ENCODE measurements around the gene SFTPA1. TPM values are rescaled to one million over a fixed set of nuclear protein-coding genes. Genes with fewer than 3 reads are reported as not detected.
"Not testable (repeated sequence)": the region's sequence is repeated elsewhere in the genome, so short reads cannot be mapped to it uniquely, and the experiment has no call there.

The SFTPA1 gene
- total RNA-seq, 4 donors from 2014 or later = not detected

DNA sequence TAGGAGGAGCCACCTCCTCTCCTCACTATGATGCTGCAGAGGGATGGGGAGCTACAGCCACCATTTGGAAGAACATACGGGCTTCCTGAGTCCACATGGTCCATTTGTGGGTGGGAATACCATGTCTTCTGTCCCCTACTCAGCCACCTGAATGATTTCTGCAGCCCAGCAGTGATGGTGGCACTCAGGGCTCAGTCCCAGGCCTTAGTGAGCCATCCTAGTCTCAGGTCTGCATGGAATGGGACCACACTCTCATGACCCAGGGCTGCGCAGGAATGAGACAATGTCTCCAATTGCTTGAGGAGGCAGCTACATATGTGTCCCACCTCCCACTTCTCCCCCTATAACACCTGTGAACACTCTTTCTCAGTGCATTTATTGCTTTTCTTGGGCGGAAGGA lies 4.8 kb downstream of the SFTPA1 start:
- DNase-seq = no peak
- TF ChIP-seq, protein P1, sequence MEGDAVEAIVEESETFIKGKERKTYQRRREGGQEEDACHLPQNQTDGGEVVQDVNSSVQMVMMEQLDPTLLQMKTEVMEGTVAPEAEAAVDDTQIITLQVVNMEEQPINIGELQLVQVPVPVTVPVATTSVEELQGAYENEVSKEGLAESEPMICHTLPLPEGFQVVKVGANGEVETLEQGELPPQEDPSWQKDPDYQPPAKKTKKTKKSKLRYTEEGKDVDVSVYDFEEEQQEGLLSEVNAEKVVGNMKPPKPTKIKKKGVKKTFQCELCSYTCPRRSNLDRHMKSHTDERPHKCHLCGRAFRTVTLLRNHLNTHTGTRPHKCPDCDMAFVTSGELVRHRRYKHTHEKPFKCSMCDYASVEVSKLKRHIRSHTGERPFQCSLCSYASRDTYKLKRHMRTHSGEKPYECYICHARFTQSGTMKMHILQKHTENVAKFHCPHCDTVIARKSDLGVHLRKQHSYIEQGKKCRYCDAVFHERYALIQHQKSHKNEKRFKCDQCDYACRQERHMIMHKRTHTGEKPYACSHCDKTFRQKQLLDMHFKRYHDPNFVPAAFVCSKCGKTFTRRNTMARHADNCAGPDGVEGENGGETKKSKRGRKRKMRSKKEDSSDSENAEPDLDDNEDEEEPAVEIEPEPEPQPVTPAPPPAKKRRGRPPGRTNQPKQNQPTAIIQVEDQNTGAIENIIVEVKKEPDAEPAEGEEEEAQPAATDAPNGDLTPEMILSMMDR (IDR thresholded peaks at IDR 0.05) = no peak
- no peak for TF ChIP-seq POLR2A (IDR thresholded peaks at IDR 0.05)
- Histone ChIP-seq H3K9me3 (no peaks in the 10 kb centered on the region), H3K27me3 (no peaks in the 10 kb centered on the region), H3K4me3 (no peak overlapping the region), H3K4me1 (no peaks in the 10 kb centered on the region), H3K36me3 (no peaks in the 10 kb centered on the region), H3K27ac (no peak overlapping the region)
- intact Hi-C loops (cut with DNase I) = no loop called here
- WGBS, 2 donors = 66 to 69% methylated on average over 3 of the region's 3 CpGs

DNA sequence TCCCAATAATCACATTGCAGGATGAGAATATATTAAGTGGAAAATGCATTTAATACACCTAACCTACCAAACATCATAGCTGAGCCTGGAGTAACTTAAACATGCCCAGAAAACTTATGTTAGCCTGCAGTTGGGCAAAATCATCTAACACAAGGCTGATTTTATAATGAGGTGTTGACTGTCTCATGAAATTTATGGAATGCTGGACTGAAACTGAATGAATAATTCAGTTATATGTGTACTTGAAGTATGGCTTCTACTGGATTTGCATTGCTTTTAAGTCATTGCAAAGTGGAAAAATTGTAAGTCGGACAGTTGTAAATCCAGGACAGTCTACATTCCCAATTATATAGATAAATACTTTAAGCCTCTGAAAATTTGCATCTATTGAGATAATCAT lies 5.4 kb downstream of the SFTPA1 start:
- DNase-seq = no peak
- intact Hi-C loops (cut with DNase I) = no loop called here
- 92 to 93% methylated on average over 1 of the region's 1 CpG for WGBS, 2 donors
- TF ChIP-seq, protein P1 (IDR thresholded peaks at IDR 0.05) = no peak
- no peak for TF ChIP-seq POLR2A (IDR thresholded peaks at IDR 0.05)
- no peak overlapping the region for H3K4me3 ChIP-seq
- H3K4me1 ChIP-seq = no peaks in the 10 kb centered on the region
- H3K27me3 ChIP-seq = no peaks in the 10 kb centered on the region
- H3K27ac ChIP-seq = no peak overlapping the region
- no peaks in the 10 kb centered on the region for H3K9me3 ChIP-seq
- no peaks in the 10 kb centered on the region for H3K36me3 ChIP-seq

DNA sequence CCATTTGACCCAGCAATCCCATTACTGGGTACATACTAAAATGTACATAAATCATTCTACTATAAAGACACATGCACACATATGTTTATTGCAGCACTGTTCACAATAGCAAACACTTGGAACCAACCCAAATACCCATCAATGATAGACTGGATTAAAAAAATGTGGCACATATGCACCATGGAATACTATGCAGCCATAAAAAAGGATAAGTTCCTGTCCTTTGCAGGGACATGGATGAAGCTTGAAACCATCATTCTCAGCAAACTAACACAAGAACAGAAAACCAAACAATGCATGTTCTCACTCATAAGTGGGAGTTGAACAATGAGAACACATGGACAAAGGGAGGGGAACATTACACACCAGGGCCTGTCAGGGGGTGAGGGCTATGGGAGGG lies 12.9 kb downstream of the SFTPA1 start:
- intact Hi-C loops (cut with DNase I); H3K27me3 ChIP-seq; H3K4me3 ChIP-seq; H3K36me3 ChIP-seq; H3K27ac ChIP-seq; H3K4me1 ChIP-seq; H3K9me3 ChIP-seq; DNase-seq: not testable (repeated sequence)

DNA sequence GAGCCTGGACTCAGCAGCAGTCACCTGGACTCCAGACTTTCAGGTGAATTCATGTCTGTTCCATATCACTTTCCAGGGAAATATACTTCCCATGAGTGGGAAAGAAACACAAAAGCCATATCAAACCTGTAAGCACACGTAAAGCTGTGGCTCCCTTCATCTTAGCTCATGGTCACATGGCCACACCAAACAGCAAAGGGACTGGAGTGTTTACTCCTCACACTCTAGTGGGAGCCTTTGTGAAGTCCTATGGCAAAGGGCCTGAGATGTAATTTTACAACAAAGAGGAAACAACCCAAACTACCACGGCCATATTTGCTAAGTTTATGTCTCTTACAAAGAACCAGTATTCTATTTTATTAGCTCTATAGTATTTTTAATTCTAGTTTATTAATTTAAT lies 16.3 kb downstream of the SFTPA1 start:
- intact Hi-C loops (cut with DNase I) = no loop called here
- H3K4me3 ChIP-seq = no peak overlapping the region
- no peaks in the 10 kb centered on the region for H3K4me1 ChIP-seq
- no peak for DNase-seq
- H3K9me3 ChIP-seq = no peaks in the 10 kb centered on the region
- TF ChIP-seq, protein P1 (IDR thresholded peaks at IDR 0.05) = no peak
- TF ChIP-seq POLR2A (IDR thresholded peaks at IDR 0.05) = no peak
- no peaks in the 10 kb centered on the region for H3K36me3 ChIP-seq
- no peak overlapping the region for H3K27ac ChIP-seq
- 48 to 69% methylated on average over 2 of the region's 2 CpGs for WGBS, 2 donors
- no peaks in the 10 kb centered on the region for H3K27me3 ChIP-seq

DNA sequence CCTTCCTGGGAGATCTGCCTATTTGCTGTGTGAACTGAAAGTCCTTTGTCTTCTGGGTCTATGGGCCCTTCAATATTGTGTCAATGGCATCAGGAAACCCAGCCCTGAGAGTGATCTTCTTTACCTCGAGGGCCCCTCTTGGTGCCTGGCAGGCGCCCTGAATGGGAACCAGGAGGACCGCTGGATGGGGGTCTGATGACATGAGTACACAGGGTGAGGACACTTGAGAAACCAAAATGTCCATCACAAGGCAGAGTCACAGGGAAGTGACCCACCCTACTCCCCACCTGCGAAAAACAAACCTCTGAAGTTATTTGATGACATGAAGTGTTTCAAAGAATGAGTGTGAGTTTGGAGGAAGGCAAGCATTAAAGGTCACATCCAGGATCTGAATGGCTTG lies 17.3 kb downstream of the SFTPA1 start:
- Histone ChIP-seq H3K9me3 (no peaks in the 10 kb centered on the region), H3K27me3 (no peaks in the 10 kb centered on the region), H3K4me1 (no peaks in the 10 kb centered on the region), H3K4me3 (no peak overlapping the region), H3K36me3 (no peaks in the 10 kb centered on the region), H3K27ac (no peak overlapping the region)
- intact Hi-C loops (cut with DNase I) = no loop called here
- TF ChIP-seq, protein P1 (IDR thresholded peaks at IDR 0.05) = no peak
- no peak for TF ChIP-seq POLR2A (IDR thresholded peaks at IDR 0.05)
- WGBS, 2 donors = 67 to 87% methylated on average over 1 to 4 of the region's 4 CpGs
- DNase-seq = no peak

Measured in esophagus squamous epithelium (tissue), 5 donors.